Neural cell (in vitro differentiated cells): ENCODE measurements around the gene PCDHA4. TPM values are rescaled to one million over a fixed set of nuclear protein-coding genes. Genes with fewer than 3 reads are reported as not detected.

Source experiments
- H2AFZ ChIP-seq: fragments of 200-600, 300-800 bp; sonication (generic), shearing (Covaris generic); 2 replicates; pipeline ENCODE4 v1.6.0; 2014; ENCODE audit warnings: low read depth, mild to moderate bottlenecking, antibody characterized with exemption, low read length, moderate library complexity
- H3F3A ChIP-seq: fragments of 200-600 bp; shearing (Covaris generic); 2 replicates; pipeline ENCODE4 v1.6.1; 2016; ENCODE audit warnings: mild to moderate bottlenecking, moderate library complexity, mixed read lengths, antibody characterized with exemption, low read length; ENCODE audit not compliant: insufficient read depth, poor library complexity, severe bottlenecking
- H3K27ac ChIP-seq: fragments of 200-600, 300-800 bp; sonication (generic), shearing (Covaris generic); 2 replicates; pipeline ENCODE4 v1.5.1; 2014; ENCODE audit warnings: mild to moderate bottlenecking, low read length, moderate library complexity
- H3K27me3 ChIP-seq: fragments of 300-800, 200-600 bp; sonication (generic), shearing (Covaris generic); 2 replicates; pipeline ENCODE4 v1.6.0; 2014; ENCODE audit warnings: mild to moderate bottlenecking, low read depth, low read length, moderate library complexity; ENCODE audit not compliant: insufficient read depth
- H3K36me3 ChIP-seq: fragments of 300-800, 200-600 bp; sonication (generic), shearing (Covaris generic); 2 replicates; pipeline ENCODE4 v1.5.1; 2014; ENCODE audit warnings: mild to moderate bottlenecking, antibody characterized with exemption, low read length, moderate library complexity; ENCODE audit not compliant: insufficient read depth
- H3K4me2 ChIP-seq: fragments of 300-800, 200-600 bp; sonication (generic), shearing (Covaris generic); 2 replicates; pipeline ENCODE4 v1.6.0; 2014; ENCODE audit warnings: mild to moderate bottlenecking, low read length
- H3K4me3 ChIP-seq: fragments of 300-800, 200-600 bp; sonication (generic), shearing (Covaris generic); 2 replicates; pipeline ENCODE4 v1.5.1; 2014; ENCODE audit warnings: mild to moderate bottlenecking, low read length, moderate library complexity
- H3K79me2 ChIP-seq: fragments of 200-600 bp; shearing (Covaris generic); replicated peaks from 2 replicates; pipeline ENCODE4 v1.6.0; 2014; ENCODE audit warnings: mild to moderate bottlenecking, low read length, moderate library complexity; ENCODE audit not compliant: insufficient read depth
- H3K9ac ChIP-seq: fragments of 300-800, 200-600 bp; sonication (generic), shearing (Covaris generic); 2 replicates; pipeline ENCODE4 v1.6.1; 2016; ENCODE audit warnings: mild to moderate bottlenecking, low read length, mixed read lengths
- H3K9me2 ChIP-seq: fragments of 200-600 bp; shearing (Covaris generic); 2 replicates; pipeline ENCODE4 v1.6.1; 2016; ENCODE audit warnings: mild to moderate bottlenecking, low read length, mixed read lengths; ENCODE audit not compliant: insufficient read depth
- H3K9me3 ChIP-seq: fragments of 200-600, 300-800 bp; sonication (generic), shearing (Covaris generic); 2 replicates; pipeline ENCODE4 v1.6.1; 2016; ENCODE audit warnings: mild to moderate bottlenecking, mixed run types, low read length, moderate library complexity, mixed read lengths
- H4K20me1 ChIP-seq: fragments of 200-600 bp; shearing (Covaris generic); 2 replicates; pipeline ENCODE4 v1.6.1; 2016; ENCODE audit warnings: mild to moderate bottlenecking, mixed run types; ENCODE audit not compliant: insufficient read depth
- CTCF ChIP-seq: fragments of 450-650 bp; IDR thresholded peaks from 2 replicates; pipeline ENCODE4 v1.5.1; 2014; ENCODE audit warnings: antibody characterized with exemption, mild to moderate bottlenecking, moderate library complexity; ENCODE audit not compliant: poor library complexity, severe bottlenecking
- EP300 ChIP-seq: fragments of 450-650 bp; conservative IDR thresholded peaks from 2 replicates; pipeline ENCODE4 v1.6.1; 2014; ENCODE audit warnings: antibody characterized with exemption, mild to moderate bottlenecking, moderate library complexity; ENCODE audit not compliant: poor library complexity, severe bottlenecking
- EZH2 ChIP-seq: fragments of 200-600, 300-800 bp; shearing (Covaris generic), sonication (generic); IDR thresholded peaks from 2 replicates; pipeline ENCODE4 v1.6.1; 2014; ENCODE audit warnings: antibody characterized with exemption, low read length, borderline replicate concordance, mild to moderate bottlenecking; ENCODE audit not compliant: insufficient read depth, poor library complexity, severe bottlenecking
- MXI1 ChIP-seq: fragments of 450-650 bp; conservative IDR thresholded peaks from 2 replicates; pipeline ENCODE4 v1.6.1; 2014; ENCODE audit warnings: antibody characterized with exemption, mild to moderate bottlenecking; ENCODE audit not compliant: poor library complexity, severe bottlenecking
- POLR2AphosphoS5 ChIP-seq: IDR thresholded peaks from 2 replicates; pipeline ENCODE4 v1.6.1; 2012
- RAD21 ChIP-seq: fragments of 450-650 bp; conservative IDR thresholded peaks from 2 replicates; pipeline ENCODE4 v1.6.1; 2014; ENCODE audit warnings: antibody characterized with exemption, mild to moderate bottlenecking, moderate library complexity
- REST ChIP-seq: IDR thresholded peaks from 2 replicates; pipeline ENCODE4 v1.6.1; 2012; ENCODE audit warnings: borderline replicate concordance
- SMC3 ChIP-seq: fragments of 450-650 bp; conservative IDR thresholded peaks from 2 replicates; pipeline ENCODE4 v1.6.1; 2014; ENCODE audit warnings: antibody characterized with exemption, mild to moderate bottlenecking, moderate library complexity; ENCODE audit not compliant: poor library complexity
- TAF1 ChIP-seq: IDR thresholded peaks from 2 replicates; pipeline ENCODE4 v1.6.1; 2012; ENCODE audit warnings: low read depth
- polyA plus RNA-seq: library from polyadenylated mRNA; depleted of rRNA; stranded (reverse); fragments of >200 nt; gene quantifications from 2 replicates; pipeline ENCODE4 v1.2.3, GENCODE V29; 2014

Gene PCDHA4
- polyA plus RNA-seq, 1 donor from 2014 or later, result 43.6 TPM

DNA sequence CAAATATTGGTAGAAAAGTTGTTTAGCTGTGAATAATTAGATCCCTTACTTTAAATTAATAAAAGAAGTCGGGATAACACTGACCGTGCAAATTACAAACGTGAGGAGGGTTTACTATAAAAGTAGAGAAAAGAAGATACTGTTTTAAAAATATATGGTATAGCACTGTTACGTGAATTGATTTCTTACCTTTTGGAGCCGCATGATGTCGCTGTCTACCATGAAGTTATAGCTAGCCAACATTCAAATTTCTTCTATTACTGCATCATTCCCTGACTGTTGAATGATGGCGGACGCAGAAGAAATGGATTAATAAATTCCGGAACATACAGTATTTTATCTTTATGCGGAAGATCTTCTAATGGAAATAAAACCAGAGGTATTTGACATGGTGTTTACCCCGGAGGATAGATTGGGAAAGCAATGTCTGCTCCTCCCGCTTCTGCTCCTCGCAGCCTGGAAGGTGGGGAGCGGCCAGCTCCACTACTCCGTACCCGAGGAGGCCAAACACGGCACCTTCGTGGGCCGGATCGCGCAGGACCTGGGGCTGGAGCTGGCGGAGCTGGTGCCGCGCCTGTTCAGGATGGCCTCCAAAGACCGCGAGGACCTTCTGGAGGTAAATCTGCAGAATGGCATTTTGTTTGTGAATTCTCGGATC, 21.0 kb downstream of the PCDHA4 start, which contains the start of gene PCDHA6:
PCDHA6 (plus strand) TSS at position 257 of the 658 bp plus-strand sequence; CDS start at position 389, 132 bp downstream.
- Histone ChIP-seq H3K27me3 (no peaks in the 10 kb centered on the region), H3F3A (no peaks in the 10 kb centered on the region), H3K36me3 (peaks cover 25% of the 10 kb centered on the region), H3K9me3 (peaks cover 37% of the 10 kb centered on the region), H3K27ac (no peak within 1 kb of the TSS), H2AFZ (no peak within 1 kb of the TSS), H3K79me2 (peaks cover 35% of the 10 kb centered on the region), H3K9me2 (no peaks in the 10 kb centered on the region), H3K4me3 (no peak within 1 kb of the TSS), H3K4me2 (no peak within 1 kb of the TSS), H3K9ac (no peak within 1 kb of the TSS), H4K20me1 (no peaks in the 10 kb centered on the region)
- TF ChIP-seq SMC3 (no peak), EZH2 (no peak), POLR2AphosphoS5 (no peak), TAF1 (no peak), EP300 (no peak), MXI1 (no peak), RAD21 (no peak), CTCF (no peak), REST (no peak)

- Histone ChIP-seq H3K27me3 (no peaks in the 10 kb centered on the region), H3K27ac (no peak overlapping the region), H3K36me3 (peaks cover 26% of the 10 kb centered on the region), H4K20me1 (no peaks in the 10 kb centered on the region), H3K4me2 (no peak overlapping the region), H3K4me3 (no peak overlapping the region), H3K9me3 (peaks cover 38% of the 10 kb centered on the region), H3F3A (no peaks in the 10 kb centered on the region), H3K9ac (no peak overlapping the region), H2AFZ (no peak overlapping the region), H3K79me2 (peaks cover 40% of the 10 kb centered on the region), H3K9me2 (no peaks in the 10 kb centered on the region)
- TF ChIP-seq EP300 (no peak), MXI1 (no peak), EZH2 (no peak), SMC3 (no peak), REST (no peak), CTCF (no peak), TAF1 (no peak), RAD21 (no peak), POLR2AphosphoS5 (no peak)
These were observed 21.5 kb downstream of the PCDHA4 start for GRCh38 chr5:140828362-140828737.
